GM19238 (cell line): ENCODE data around the gene GABRG3.
A peak's percentile ranks its signal among the peaks of the same experiment; 100 is the strongest.
"Not testable (repeated sequence)": the region's sequence is repeated elsewhere in the genome, so short reads cannot be mapped to it uniquely, and the experiment has no call there.

Experiments
- DNase-seq: peaks from one replicate; pipeline ENCODE4 v3.0.0; 2011; ENCODE audit warnings: low spot score; ENCODE audit not compliant: insufficient read length

The GABRG3 gene

DNA sequence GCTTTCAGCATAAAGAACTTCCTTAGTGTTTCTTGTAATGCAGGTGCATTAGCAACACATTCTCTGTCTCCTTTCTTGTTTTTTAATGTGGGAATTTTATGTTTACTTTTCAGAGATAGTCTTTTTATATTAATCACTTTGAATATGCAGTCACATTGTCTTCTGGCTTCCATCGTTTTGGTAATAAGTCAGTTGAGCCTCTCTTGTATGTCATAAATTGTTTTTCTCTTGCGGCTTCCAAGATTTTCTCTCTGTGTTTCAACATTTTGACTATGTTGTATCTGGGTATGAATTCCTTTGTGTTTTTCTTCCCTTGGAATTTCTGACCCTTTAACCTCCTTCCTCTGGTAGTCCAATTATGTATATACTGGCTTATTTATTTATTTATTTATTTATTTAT is 25.3 kb downstream of the GABRG3 start:
- no peak for DNase-seq

DNA sequence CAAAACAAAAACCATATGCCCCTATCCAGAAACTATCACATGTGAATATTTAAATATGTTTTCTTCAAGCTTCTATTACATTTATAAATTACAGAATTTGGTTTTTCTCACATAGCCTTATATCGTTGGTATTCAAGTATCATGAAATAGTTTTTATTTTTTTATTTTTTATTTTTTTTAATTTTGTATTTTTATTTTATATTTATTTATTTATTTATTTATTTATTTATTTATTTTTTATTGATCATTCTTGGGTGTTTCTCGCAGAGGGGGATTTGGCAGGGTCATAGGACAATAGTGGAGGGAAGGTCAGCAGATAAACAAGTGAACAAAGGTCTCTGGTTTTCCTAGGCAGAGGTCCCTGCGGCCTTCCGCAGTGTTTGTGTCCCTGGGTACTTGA is 32.0 kb downstream of the GABRG3 start:
- DNase-seq, result not testable (repeated sequence)

DNA sequence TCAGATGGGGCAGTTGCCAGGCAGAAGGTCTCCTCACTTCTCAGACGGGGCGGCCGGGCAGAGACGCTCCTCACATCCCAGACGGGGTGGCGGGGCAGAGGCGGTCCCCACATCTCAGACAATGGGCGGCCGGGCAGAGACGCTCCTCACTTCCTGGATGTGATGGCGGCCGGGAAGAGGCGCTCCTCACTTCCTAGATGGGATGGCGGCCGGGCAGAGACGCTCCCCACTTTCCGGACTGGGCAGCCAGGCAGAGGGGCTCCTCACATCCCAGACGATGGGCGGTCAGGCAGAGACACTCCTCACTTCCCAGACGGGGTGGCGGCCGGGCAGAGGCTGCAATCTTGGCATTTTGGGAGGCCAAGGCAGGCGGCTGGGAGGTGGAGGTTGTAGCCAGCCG is 33.2 kb downstream of the GABRG3 start:
- DNase-seq, result not testable (repeated sequence)

DNA sequence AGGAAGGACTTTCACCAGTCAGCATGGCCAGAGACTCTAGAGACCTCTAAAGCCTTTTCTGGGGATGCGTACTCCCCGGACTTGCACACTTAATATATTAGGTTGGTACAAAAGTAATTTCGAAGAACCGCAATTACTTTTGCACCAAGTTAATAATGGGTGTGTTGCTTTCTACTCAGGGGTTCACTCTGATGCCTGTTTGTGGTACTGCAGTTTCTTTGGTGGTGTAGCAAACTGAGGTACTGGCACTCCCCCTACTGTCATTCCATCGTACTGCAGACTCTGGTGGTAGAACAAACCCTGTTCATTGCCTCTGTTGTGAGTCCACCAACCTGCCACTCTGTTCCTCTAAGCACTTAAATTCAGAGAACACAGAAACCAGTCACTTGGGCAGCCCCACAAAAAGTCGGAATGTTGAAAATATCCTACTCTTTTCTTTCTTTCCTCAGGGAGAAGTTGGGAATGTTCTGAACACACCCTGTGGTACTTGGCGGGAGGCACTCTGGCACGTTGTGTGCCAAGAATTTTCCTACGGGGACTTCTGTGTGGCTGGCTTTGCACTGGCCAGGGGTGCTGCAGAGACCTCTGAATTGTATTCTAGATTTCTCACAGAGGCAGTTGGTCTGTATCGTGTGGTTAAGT is 46.3 kb downstream of the GABRG3 start:
- DNase-seq, result no peak

DNA sequence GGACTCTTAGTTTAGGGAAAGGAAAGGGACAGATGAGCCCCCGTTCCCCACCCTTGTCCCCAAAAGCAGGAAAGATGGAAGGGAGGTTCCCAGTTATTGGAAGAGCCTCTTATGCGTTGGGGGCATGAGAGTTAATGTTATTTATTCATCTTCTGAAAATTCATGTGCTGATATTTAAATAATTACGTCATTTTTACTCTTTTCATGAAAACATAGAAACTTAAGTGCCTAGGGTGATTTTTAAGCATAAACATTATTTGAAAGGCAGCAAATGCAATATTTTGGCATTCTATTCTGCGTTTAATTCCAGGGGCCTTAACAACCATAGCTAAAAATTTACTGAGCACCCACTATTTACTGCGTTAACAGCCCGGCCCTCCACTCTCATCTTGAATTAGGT is 48.7 kb downstream of the GABRG3 start:
- DNase-seq, result no peak

DNA sequence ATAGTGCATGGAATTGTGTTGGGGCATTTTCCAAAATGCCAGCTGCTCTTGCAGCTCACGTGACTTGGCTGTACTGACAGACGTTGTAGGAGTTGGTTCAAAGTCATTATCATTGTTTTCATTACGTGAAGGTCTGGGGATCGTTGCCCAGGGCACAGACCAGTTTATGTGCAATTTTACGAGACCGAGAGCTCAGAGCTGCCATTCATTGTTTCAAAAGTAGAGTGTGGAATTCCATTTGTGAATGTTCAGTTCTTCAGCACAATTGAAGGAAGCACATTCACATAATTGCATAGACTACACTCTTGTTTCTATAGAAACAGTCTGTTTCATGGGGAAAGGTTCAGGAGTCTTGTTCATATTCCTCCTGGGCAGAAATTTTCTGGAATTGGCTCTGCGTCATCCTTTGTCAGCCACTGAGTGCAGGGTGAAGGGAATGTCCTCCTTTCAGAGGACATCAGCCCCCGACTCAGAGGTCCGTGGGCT is 54.5 kb downstream of the GABRG3 start:
- no peak for DNase-seq

DNA sequence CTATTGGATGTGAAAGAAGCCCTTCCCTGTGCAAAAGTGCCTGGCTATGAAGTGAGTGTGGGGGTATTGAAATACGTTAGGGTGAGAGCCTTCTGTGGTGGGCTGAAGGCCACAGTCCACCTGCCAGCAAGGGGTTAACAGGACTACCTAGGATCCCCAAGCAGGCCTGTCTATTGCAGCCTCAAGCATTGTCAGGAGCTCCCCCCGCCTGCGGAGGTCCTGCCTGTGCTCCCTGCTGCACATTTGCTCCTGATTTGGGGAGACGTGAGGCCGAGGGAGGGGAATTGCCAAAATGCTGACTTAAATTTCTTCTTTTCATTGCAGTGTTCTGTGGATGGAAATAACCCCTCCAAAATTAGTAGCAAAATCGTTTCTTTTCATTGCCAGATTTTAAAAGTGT is 56.2 kb downstream of the GABRG3 start:
- DNase-seq, result no peak

DNA sequence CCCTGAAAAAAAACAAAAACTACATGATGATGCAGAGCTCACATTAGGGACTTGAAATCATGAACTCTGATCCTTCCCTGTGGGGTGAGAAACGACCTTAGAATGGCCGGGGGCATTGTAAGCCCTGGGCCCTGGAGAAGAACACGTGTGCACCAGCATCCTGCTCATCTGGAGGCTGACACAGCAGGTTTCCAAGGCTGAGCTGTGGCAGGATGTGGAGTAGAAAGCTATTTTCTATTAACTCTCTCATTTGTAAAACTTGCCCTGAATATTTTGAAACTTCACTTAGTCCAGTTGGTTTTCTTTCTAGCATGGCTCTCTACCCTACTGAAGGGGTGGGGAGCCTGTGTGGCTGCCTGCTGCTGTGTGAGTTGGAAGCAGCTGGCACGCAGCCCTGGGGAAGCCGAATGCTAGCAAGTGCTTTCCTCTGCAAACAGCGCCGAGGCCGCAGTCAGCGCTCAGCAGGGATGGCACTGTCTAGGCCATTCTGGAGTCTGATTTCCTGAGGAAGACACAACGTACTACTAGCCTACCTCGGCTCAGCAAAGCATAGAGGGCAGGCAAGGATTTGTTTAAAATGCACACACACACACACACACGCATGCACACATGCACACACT is 58.0 kb downstream of the GABRG3 start:
- DNase-seq, result no peak

DNA sequence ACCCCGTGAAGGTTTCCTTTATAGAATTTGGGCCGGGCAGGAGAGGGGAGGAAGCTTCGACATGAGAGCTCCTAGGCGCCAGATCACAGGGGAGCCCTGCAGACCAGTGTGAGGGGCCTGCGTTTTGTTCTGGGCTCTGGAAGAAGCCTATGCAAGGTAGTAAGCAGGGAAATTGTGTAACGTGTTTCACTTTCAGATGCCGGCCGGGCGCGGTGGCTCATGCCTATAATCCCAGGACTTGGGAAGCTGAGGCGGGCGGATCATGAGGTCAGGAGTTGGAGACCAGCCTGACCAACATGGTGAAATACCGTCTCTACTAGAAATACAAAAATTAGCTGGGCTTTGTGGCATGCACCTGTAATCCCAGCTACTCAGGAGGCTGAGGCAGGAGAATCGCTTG is 65.2 kb downstream of the GABRG3 start:
- DNase-seq, result no peak

DNA sequence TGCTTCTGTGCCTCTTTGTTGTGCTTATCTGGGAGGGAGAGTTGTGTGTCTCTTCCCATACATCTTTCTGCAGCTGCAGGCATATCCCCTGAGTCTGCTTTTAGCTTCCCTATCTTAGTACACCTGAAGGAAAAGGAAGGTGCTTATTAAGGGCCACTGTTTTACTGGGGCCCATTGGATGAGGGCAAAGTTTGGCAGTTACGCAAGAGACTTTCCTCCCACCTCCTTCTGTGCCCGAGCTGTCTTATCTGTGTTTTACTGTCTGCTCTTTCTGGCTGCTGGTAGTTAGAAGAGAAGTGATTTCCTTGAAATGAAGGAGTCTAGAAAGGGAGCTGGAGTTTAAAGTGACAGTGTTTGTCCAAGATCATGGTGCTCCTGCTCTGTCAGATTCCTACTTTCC is 66.5 kb downstream of the GABRG3 start:
- DNase-seq, result no peak

DNA sequence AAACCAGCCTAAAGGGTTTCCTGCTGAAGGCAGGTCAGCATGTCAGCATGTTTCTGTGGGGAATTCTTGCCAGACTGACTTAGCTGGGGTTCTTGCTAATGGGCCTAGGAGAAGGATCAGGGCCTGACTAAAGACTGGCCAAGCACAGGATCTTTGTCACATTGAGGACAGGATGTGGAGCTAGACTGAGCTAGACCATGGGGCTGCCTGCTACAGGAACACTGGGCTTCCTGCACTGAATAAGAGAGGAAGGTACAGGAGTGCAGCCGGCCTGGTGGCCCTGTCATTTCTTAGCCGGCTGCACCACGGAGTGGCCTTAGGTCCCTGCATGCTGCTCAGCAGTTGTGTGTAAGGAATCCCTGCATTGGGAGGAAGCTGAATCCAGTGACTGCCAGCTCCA is 68.2 kb downstream of the GABRG3 start:
- DNase-seq, result no peak

DNA sequence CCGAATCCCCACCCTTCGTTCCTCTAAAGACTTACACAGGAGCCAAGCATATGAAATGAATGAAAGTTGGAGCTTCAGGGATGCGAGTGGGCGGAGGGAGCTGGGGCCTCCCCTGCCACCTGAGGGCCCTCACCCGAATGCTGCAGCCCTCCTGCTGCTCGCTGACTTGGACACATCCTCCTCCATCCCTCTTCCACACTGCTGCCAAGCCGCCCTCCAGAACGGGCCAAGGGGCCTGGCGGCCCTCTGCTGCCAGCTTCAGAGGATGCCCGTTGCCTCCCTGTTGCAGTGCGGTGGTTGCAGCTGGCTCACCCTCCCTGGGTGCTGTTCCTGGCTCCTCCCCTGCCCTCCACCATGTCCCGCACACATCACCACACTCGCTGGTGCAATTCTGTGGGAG is 71.2 kb downstream of the GABRG3 start:
- DNase-seq, result no peak

DNA sequence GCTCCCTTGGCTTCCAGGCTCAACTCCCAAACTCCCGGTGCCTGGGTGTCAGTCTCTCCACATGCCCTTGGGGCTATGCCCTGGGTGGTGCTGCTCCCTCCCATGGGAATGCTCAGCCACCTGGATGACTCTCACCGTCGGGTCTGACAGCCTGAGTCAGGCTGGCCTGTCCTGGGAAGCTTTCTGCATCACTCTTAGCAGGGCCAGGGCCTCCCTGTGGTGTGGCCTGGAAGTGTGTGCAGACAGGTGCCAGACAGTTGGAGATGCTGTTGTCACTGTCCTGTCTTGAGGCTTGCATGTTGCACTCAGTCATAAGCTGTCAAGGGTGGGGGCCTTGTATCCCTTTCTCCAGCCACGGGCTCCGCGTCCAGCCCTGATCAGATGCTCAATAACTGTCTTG is 71.7 kb downstream of the GABRG3 start:
- DNase-seq, result no peak

DNA sequence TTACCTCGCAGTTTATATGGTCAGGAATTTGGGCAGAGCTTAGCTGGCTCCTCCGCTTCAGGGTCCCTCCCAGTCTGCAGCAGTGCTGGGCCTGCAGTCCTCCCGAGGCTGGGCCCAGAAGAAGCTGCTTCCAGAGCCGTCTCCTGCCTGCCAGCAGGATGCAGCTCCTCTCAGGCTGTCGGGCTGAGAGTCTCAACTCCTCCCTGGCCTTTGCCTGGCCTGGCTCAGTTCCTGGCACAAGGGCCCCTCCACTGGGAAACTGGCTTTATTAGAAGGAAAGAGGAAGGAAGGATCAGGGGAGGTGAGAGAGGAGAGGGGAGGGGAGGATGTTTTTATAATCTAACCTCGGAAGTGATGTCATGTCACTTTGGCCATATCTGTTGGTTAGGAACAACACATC is 72.8 kb downstream of the GABRG3 start:
- DNase-seq, result no peak

DNA sequence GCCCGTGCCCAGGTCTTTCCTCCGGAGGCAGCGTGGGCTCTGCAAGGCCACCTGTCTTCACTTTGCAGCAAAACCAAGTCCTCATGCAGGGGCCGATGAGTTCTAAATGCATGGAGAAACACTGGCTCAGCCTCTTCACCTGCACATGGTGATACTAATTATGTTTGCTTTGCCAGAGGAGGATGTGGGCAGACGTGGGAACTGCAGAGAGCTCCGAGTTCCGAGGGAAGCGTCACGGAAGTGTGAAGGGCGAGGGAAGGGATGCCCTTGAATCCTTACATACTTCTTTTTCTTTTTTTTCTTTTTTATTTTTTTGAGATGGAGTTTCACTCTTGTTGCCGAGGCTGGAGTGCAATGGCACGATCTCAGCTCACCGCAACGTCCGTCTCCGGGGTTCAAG is 74.8 kb downstream of the GABRG3 start:
- DNase-seq, result no peak

DNA sequence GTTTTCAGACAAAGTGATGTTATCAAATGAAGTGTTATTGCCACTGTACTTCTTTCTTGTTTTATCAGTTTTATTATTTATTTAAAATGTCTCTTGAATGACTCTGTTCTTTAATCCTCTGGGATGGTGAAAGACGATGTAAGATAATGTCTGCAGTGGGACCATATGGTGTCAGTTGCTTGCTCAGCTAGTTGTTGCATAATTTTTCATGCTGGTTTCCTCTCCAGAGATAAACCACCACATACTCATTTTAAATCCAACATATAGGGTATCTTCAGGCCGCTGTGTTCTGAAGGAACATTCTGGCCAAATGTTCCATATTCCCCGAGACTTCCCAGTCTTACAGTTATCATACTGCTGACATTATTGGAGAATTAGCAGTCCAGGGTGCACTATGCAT is 75.9 kb downstream of the GABRG3 start:
- DNase-seq, result no peak

DNA sequence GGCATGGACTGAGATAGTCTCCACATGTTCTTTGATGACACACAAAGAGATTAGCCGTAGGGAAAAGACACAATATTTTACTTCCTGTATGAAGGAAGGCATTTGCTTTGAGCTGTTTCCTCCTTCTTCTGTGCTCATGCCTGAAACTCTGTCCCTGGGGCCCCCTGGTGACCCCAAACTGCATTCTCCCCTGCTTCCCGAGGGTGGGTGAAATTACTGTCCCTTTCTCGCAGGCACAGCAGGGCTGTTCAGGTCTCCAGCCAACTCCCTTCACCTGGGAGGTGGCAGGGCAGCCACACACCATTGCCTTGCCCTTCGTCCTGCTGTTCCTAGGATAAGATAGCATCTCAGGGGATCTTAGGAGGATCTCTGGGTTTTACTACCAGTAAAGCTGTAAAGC is 79.2 kb downstream of the GABRG3 start:
- DNase-seq, result no peak

DNA sequence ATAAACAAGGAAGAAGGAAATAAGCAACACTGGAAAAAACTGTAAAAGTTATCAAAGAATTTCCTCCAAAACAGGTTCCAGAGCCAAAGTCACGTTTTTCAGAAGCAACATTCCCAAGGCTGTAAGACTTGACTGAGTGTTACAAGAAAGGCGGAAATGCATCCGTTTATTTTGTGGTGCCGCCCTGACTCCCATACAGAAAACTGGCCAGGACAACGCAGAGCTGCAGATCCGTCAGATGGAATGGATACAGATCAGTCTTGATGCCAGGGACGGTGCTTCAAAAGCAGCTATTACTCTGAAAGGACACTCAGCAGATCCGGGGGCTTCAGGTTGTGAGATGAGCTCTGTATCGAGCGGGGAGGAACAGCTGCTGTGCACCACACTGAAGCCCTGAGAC is 83.4 kb downstream of the GABRG3 start:
- DNase-seq, result no peak

DNA sequence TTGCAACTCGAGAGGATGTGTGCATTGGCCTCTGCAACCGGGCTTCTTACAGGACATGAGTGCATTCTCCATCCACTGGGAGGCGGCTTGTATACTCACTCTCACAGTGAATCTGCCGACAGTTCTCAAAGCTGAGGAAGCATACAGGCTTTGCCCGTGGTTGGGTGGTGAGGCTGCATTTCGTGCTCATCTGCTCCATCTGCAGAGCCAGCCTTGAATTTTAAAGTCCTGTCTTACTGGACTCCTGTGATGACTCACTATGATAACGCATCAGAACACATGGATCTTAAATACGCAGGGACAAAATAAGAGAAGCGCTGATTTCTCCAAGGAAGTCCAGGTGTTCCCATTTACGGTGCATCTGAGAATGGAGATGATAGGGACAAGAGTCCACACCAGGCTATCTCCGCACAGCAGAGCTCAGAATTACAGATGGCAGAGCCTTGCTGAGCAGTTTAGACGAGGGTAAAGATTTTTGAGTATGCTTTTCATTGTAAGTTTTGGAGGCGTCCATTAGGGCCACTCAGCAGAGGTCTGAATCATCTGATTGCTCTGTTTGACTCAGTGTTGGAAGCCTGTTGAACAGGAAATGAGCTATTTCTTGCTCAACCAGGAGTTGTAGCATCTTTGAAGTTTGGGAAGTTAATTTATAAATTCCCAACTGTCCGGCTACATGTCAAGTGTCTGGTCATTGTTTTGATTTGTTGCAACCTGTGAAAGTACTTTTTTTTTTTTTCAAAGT is 87.1 kb downstream of the GABRG3 start:
- DNase-seq, result no peak

DNA sequence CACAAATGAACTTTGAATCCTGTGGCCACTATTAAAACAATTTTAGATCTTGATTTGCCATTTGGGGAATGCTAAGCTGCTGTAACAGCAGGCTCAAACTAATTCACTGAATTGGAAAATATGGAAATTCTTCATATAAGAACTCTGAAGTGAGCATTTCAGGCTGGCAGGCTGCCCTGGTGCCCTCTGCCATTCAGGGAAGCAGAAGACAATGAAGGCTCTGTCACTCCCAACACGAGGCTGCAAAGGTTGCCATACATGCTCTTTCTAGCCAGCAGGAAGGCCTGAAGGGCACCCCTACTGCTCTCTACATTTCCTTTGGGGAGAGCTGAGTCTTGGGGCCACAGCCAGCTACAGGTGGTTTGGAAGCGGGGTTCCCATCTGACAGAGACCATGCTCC is 88.0 kb downstream of the GABRG3 start:
- no peak for DNase-seq

DNA sequence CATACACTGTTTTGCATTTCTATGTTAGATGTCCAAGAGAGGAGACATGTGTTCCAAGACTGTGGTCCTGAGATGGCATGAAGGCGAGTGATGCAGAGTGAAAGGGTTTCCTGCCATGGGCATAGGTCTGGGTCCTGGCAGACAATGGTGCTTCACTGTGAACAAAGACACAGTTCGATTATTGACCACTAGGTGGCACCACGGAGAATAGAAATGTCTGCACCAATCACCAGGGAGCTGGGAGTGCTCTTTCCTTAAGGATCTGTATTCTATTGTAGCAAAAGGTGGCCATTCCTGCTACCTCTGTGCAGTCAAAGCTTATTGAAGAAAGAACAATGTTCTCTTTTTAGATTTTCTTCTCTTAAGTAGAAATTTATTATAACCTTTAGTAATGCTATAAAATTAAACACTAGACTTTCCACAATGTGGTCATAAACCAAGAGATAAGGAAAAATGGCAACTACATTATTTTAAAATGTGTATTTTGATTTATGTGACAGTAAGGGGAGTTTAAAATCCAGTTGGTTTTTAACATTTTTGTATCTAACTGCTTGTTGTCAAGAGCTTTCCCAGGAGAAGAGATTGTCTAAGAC is 88.7 kb downstream of the GABRG3 start:
- peak; percentile 10 for DNase-seq

DNA sequence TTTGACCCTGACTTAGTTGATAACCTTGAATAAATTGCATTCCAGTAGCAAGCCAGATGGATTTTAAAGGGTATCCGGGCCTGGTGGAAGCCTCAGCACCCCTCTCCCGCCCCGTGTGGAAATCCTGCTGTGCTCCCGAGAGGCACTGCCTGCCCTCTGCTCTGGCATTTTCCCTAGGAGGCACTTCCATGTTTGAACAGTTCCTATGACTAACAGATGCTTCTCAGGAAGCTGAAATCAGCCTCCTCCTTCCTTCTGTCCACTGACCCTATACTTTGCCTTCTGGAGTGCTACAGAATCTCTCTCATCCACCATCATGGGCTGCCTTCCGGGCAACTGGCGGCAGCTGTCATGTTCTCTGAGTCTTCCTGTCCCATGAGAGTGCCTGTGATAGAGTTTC is 90.8 kb downstream of the GABRG3 start:
- DNase-seq, result no peak
